Body of pancreas (tissue), 4 donors: Measurements from ENCODE around the gene LRRC75A. TPM values are rescaled to one million over a fixed set of nuclear protein-coding genes. Genes with fewer than 3 reads are reported as not detected.
A peak's percentile ranks its signal among the peaks of the same experiment; 100 is the strongest.
"Not testable (repeated sequence)": the region's sequence is repeated elsewhere in the genome, so short reads cannot be mapped to it uniquely, and the experiment has no call there.

Source experiments
- ATAC-seq: fragments of 150-250 bp; one replicate; pipeline ENCODE4 v1.9.1; 2016
- DNase-seq, 4 donors: peaks; one replicate each; pipeline ENCODE4 v3.0.0-alpha.2; 2019
- H3K27ac ChIP-seq, 4 donors: fragments of 200-600 bp; sonication (generic); 1 replicate in 3 of 4; 2 replicates in 1 of 4; pipeline versions ENCODE4 v1.5.1 to v1.6.1; 2016 to 2019; ENCODE audit warnings: mild to moderate bottlenecking in 1 of 4, mixed read lengths in 1 of 4, moderate library complexity in 1 of 4
- H3K27me3 ChIP-seq, 2 donors: fragments of 200-600 bp; sonication (generic); one replicate each; pipeline ENCODE4 v1.6.0; 2016; ENCODE audit warnings: mild to moderate bottlenecking in 1 of 2
- H3K36me3 ChIP-seq, 2 donors: fragments of 200-600 bp; sonication (generic); replicated peaks in 1 of 2; 2 replicates each; pipeline ENCODE4 v1.5.1; 2016; ENCODE audit warnings: low read depth in 2 of 2; ENCODE audit not compliant: insufficient read depth in 1 of 2
- H3K4me1 ChIP-seq: fragments of 200-600 bp; sonication (generic); one replicate; pipeline ENCODE4 v1.6.0; 2016
- H3K4me3 ChIP-seq, 2 donors: fragments of 200-600 bp; sonication (generic); 1 replicate in 1 of 2; 2 replicates in 1 of 2; pipeline ENCODE4 v1.5.1; 2016 to 2019
- H3K9me3 ChIP-seq, 3 donors: fragments of 200-600 bp; sonication (generic); 1 replicate in 2 of 3; 2 replicates in 1 of 3; pipeline ENCODE4 v1.5.1; 2016
- POLR2A ChIP-seq, 3 donors: fragments of 450-650 bp; IDR thresholded peaks; one replicate each; pipeline ENCODE4 v1.6.1; 2016; ENCODE audit warnings: antibody characterized with exemption in 3 of 3, mild to moderate bottlenecking in 2 of 3
- WGBS, 2 donors: methylation state at CpG; one replicate each; pipeline ENCODE4 v1.1.5; 2017; 5-methylcytosine and 5-hydroxymethylcytosine counted together
- intact Hi-C: fragments of 100-400 bp; cut with DNase I; formaldehyde crosslinking; loops from one replicate; pipeline ENCODE4 v1.15.1; 2023
- total RNA-seq, 2 donors: library from RNA; depleted of rRNA; stranded (reverse); fragments of >200 nt; gene quantifications; one replicate each; pipeline ENCODE4 v1.1.0, GENCODE V29; 2016
- TF ChIP-seq, protein P1 (sequence below), 7 experiments: fragments of 450-650 bp in 4 of 7; fragments of 200-600 bp in 3 of 7; sonication (generic) in 3 of 7; IDR thresholded peaks; one replicate each; pipeline ENCODE4 v1.5.1; 2016 to 2019; ENCODE audit warnings: antibody characterized with exemption in 7 of 7

Gene LRRC75A
- total RNA-seq, 2 donors from 2014 or later = 4.9 to 7.6 TPM

DNA sequence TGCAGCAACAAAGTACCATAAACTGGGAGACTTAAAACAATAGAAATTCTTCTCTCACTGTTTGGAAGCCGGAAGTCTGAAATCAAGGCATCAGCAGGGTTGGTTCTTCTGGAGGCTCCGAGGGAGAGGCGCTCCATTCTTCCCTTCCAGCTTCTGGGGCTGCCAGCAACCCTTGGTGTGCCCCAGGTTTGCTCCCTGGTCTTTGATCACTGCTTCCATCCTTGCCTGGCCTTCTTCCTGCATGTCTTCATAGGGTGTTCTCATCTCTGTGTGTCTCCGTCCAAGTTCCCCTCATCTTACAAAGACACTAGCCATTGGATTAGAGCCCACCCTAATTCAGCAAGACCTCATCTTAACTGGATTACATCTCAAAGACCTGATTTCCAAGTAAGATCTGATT, 35.3 kb upstream of the LRRC75A start:
- DNase-seq = no peak
- no peak for ATAC-seq
- Histone ChIP-seq H3K4me1 (no peaks in the 10 kb centered on the region), H3K9me3 (no peaks in the 10 kb centered on the region), H3K4me3 (no peak overlapping the region), H3K36me3 (no peaks in the 10 kb centered on the region), H3K27me3 (no peaks in the 10 kb centered on the region), H3K27ac (no peak overlapping the region)
- intact Hi-C loops = loop anchor here (10.0 kb wide), 1 partner anchor 142 kb away; the partner anchor contains the start of gene UBB
- TF ChIP-seq, protein P1, sequence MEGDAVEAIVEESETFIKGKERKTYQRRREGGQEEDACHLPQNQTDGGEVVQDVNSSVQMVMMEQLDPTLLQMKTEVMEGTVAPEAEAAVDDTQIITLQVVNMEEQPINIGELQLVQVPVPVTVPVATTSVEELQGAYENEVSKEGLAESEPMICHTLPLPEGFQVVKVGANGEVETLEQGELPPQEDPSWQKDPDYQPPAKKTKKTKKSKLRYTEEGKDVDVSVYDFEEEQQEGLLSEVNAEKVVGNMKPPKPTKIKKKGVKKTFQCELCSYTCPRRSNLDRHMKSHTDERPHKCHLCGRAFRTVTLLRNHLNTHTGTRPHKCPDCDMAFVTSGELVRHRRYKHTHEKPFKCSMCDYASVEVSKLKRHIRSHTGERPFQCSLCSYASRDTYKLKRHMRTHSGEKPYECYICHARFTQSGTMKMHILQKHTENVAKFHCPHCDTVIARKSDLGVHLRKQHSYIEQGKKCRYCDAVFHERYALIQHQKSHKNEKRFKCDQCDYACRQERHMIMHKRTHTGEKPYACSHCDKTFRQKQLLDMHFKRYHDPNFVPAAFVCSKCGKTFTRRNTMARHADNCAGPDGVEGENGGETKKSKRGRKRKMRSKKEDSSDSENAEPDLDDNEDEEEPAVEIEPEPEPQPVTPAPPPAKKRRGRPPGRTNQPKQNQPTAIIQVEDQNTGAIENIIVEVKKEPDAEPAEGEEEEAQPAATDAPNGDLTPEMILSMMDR (IDR thresholded peaks at IDR 0.05) = no peak
- TF ChIP-seq POLR2A (IDR thresholded peaks at IDR 0.05) = no peak
- WGBS, 2 donors = 63 to 68% methylated on average over 4 of the region's 4 CpGs

- H3K27ac ChIP-seq, H3K9me3 ChIP-seq, H3K4me3 ChIP-seq, H3K36me3 ChIP-seq, ATAC-seq, H3K27me3 ChIP-seq, DNase-seq, H3K4me1 ChIP-seq: not testable (repeated sequence)
- 79 to 86% methylated on average over 6 of the region's 6 CpGs for whole genome bisulfite sequencing, 2 donors
- intact Hi-C loops = loop anchor here (10.0 kb wide), 1 partner anchor 141 kb away; the partner anchor contains the start of gene UBB
These were observed 33.6 kb upstream of the LRRC75A start for GRCh38 chr17:16525556-16525955.

- ATAC-seq = peak; percentile 98
- peak; percentile 81 to 89 (median 84) for DNase-seq
- no peak for TF ChIP-seq POLR2A (IDR thresholded peaks at IDR 0.05)
- TF ChIP-seq, protein P1 (IDR thresholded peaks at IDR 0.05) = peak; percentile 88 to 97 (median 96)
- no peaks in the 10 kb centered on the region for H3K9me3 ChIP-seq
- H3K4me1 ChIP-seq = peaks cover 6% of the 10 kb centered on the region
- no peak overlapping the region for H3K4me3 ChIP-seq
- no peak overlapping the region for H3K27ac ChIP-seq
- intact Hi-C loops = loop anchor here (5.0 to 10.0 kb wide), 2 partner anchors 69 to 136 kb away; partner anchors contain the start of gene UBB
- WGBS, 2 donors = 32 to 36% methylated on average over 7 of the region's 7 CpGs
- no peaks in the 10 kb centered on the region for H3K36me3 ChIP-seq
- H3K27me3 ChIP-seq = no peaks in the 10 kb centered on the region
These were observed 29.2 kb upstream of the LRRC75A start for GRCh38 chr17:16521070-16521727.

DNA sequence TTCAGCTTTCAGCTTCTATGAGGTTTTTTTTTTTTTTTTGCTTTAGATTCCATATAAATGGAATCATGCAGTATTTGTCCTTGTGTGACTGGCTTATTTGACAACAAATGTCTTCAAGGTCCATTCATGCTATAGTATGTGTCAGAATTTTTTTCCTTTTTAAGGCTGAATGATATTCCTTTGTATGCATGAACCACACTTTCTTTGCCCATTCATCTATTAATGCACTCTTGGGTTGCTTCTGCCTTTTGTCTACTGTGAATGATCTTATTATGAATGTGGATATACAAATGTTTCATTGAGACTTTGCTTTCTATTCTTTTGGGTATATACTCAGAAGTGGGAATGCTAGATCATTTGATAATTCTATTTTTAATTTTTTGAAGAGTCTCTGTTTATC, 27.0 kb upstream of the LRRC75A start:
- DNase-seq = no peak
- Histone ChIP-seq H3K27ac (no peak overlapping the region), H3K9me3 (no peaks in the 10 kb centered on the region), H3K27me3 (no peaks in the 10 kb centered on the region), H3K4me3 (no peak overlapping the region), H3K4me1 (peaks cover 6% of the 10 kb centered on the region), H3K36me3 (no peaks in the 10 kb centered on the region)
- ATAC-seq = no peak
- intact Hi-C loops = no loop called here
- TF ChIP-seq POLR2A (IDR thresholded peaks at IDR 0.05) = no peak
- TF ChIP-seq, protein P1 (IDR thresholded peaks at IDR 0.05) = no peak

GRCh38 chr17:16517477-16517876, 25.5 kb upstream of the LRRC75A start:
- 81 to 83% methylated on average over 7 of the region's 7 CpGs for WGBS, 2 donors
- Histone ChIP-seq H3K27me3 (no peaks in the 10 kb centered on the region), H3K4me1 (peaks cover 6% of the 10 kb centered on the region), H3K36me3 (no peaks in the 10 kb centered on the region), H3K4me3 (no peak overlapping the region), H3K9me3 (no peaks in the 10 kb centered on the region), H3K27ac (no peak overlapping the region)
- ATAC-seq (no peak), DNase-seq (no peak)
- no peak for TF ChIP-seq POLR2A (IDR thresholded peaks at IDR 0.05)
- TF ChIP-seq, protein P1 (IDR thresholded peaks at IDR 0.05) = no peak
- intact Hi-C loops = no loop called here
